Upper lobe of right lung (tissue), 1 donor: ENCODE results near the gene TBC1D22A. TPM values are rescaled to one million over a fixed set of nuclear protein-coding genes. Genes with fewer than 3 reads are reported as not detected.

Source experiments
- ATAC-seq: fragments of 200-7000 bp; cut with Tn5 transposase; one replicate; pipeline ENCODE4 v1.9.1; 2020; ENCODE audit warnings: mild to moderate bottlenecking, moderate library complexity
- DNase-seq: peaks from one replicate; pipeline ENCODE4 v3.0.0-alpha.2; 2020
- H3K27ac ChIP-seq: fragments of 200-600 bp; one replicate; pipeline ENCODE4 v1.8.0; 2022
- H3K27me3 ChIP-seq: fragments of 200-600 bp; one replicate; pipeline ENCODE4 v1.8.0; 2022; ENCODE audit warnings: mild to moderate bottlenecking
- H3K36me3 ChIP-seq: fragments of 200-600 bp; one replicate; pipeline ENCODE4 v1.8.0; 2022
- H3K4me1 ChIP-seq: fragments of 200-600 bp; one replicate; pipeline ENCODE4 v1.8.0; 2022
- H3K4me3 ChIP-seq: fragments of 200-600 bp; one replicate; pipeline ENCODE4 v1.8.0; 2022; ENCODE audit warnings: mild to moderate bottlenecking
- H3K9me3 ChIP-seq: fragments of 200-600 bp; one replicate; pipeline ENCODE4 v1.8.0; 2022
- CTCF ChIP-seq: fragments of 200-600 bp; IDR thresholded peaks from one replicate; pipeline ENCODE4 v1.8.0; 2022; ENCODE audit warnings: antibody characterized with exemption
- intact Hi-C: fragments of 100-400 bp; cut with DNase I; formaldehyde crosslinking; loops from one replicate; pipeline ENCODE4 v1.11.0; 2022
- total RNA-seq: library from RNA; stranded (reverse); fragmentation: NEBNext Ultra II Directional; extraction: Animal tissue kit (Norgen Biotek cat#: 25700); gene quantifications from one replicate; pipeline ENCODE4 v1.2.1, GENCODE V29; 2021
- donor health status: DM: no; HTN: yes; CAD: no; lungs with severe emphysema.

Gene TBC1D22A
- total RNA-seq, 1 donor from 2014 or later = 31.3 TPM

GRCh38 chr22:47157486-47158270 lies 395.2 kb downstream of the TBC1D22A start:
- Histone ChIP-seq H3K27me3 (no peaks in the 10 kb centered on the region), H3K36me3 (no peaks in the 10 kb centered on the region), H3K4me3 (no peak overlapping the region), H3K9me3 (peaks cover 3% of the 10 kb centered on the region), H3K27ac (no peak overlapping the region), H3K4me1 (no peaks in the 10 kb centered on the region)
- TF ChIP-seq CTCF = no peak
- intact Hi-C loops = no loop called here
- ATAC-seq (no peak), DNase-seq (no peak)

- Histone ChIP-seq H3K4me1 (no peaks in the 10 kb centered on the region), H3K27ac (no peak overlapping the region), H3K4me3 (no peak overlapping the region), H3K9me3 (no peaks in the 10 kb centered on the region), H3K27me3 (no peaks in the 10 kb centered on the region), H3K36me3 (no peaks in the 10 kb centered on the region)
- TF ChIP-seq CTCF = no peak
- DNase-seq = no peak
- intact Hi-C loops = no loop called here
- ATAC-seq = no peak
These were observed 396.0 kb downstream of the TBC1D22A start for GRCh38 chr22:47158457-47158856.

- Histone ChIP-seq H3K4me1 (no peaks in the 10 kb centered on the region), H3K9me3 (no peaks in the 10 kb centered on the region), H3K36me3 (no peaks in the 10 kb centered on the region), H3K27me3 (no peaks in the 10 kb centered on the region), H3K27ac (no peak overlapping the region), H3K4me3 (no peak overlapping the region)
- intact Hi-C loops = no loop called here
- no peak for ATAC-seq
- no peak for TF ChIP-seq CTCF
- DNase-seq = no peak
These were observed 397.1 kb downstream of the TBC1D22A start for GRCh38 chr22:47159592-47159991.

GRCh38 chr22:47160141-47160541 lies 397.7 kb downstream of the TBC1D22A start:
- DNase-seq = no peak
- H3K9me3 ChIP-seq = no peaks in the 10 kb centered on the region

GRCh38 chr22:47160781-47161520 lies 398.5 kb downstream of the TBC1D22A start:
- H3K27ac ChIP-seq = no peak overlapping the region
- H3K9me3 ChIP-seq = no peaks in the 10 kb centered on the region
- H3K4me1 ChIP-seq = no peaks in the 10 kb centered on the region
- peak; percentile 6 for DNase-seq
- H3K4me3 ChIP-seq = no peak overlapping the region
- no peak for TF ChIP-seq CTCF
- H3K36me3 ChIP-seq = no peaks in the 10 kb centered on the region
- ATAC-seq = no peak
- intact Hi-C loops = no loop called here
- H3K27me3 ChIP-seq = no peaks in the 10 kb centered on the region

More at GRCh38 chr22:47160141-47160541, 397.7 kb downstream of the TBC1D22A start:
- no peaks in the 10 kb centered on the region for H3K27me3 ChIP-seq
- intact Hi-C loops = no loop called here
- ATAC-seq = no peak
- H3K36me3 ChIP-seq = no peaks in the 10 kb centered on the region
- no peak overlapping the region for H3K27ac ChIP-seq
- no peaks in the 10 kb centered on the region for H3K4me1 ChIP-seq
- H3K4me3 ChIP-seq = no peak overlapping the region
- TF ChIP-seq CTCF = no peak
